ENCODE data around the gene ARHGDIB.

The ARHGDIB gene

GRCh38 chr12:14964406-14964805 lies 3.0 kb upstream of the ARHGDIB start:
- no peak for DNase-seq (ENCODE audit: low read depth)
- in situ Hi-C loops (cut with HindIII; ENCODE audit: low sequenced_read_pairs), result no loop called here
- TF ChIP-seq, protein P1, sequence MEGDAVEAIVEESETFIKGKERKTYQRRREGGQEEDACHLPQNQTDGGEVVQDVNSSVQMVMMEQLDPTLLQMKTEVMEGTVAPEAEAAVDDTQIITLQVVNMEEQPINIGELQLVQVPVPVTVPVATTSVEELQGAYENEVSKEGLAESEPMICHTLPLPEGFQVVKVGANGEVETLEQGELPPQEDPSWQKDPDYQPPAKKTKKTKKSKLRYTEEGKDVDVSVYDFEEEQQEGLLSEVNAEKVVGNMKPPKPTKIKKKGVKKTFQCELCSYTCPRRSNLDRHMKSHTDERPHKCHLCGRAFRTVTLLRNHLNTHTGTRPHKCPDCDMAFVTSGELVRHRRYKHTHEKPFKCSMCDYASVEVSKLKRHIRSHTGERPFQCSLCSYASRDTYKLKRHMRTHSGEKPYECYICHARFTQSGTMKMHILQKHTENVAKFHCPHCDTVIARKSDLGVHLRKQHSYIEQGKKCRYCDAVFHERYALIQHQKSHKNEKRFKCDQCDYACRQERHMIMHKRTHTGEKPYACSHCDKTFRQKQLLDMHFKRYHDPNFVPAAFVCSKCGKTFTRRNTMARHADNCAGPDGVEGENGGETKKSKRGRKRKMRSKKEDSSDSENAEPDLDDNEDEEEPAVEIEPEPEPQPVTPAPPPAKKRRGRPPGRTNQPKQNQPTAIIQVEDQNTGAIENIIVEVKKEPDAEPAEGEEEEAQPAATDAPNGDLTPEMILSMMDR (IDR thresholded peaks at IDR 0.05; ENCODE audit: low read depth, low read length, missing control alignments), result no peak

GRCh38 chr12:14963520-14963919 lies 2.1 kb upstream of the ARHGDIB start:
- no peak overlapping the region for H3K4me3 ChIP-seq (ENCODE audit: low read depth, low read length)
- in situ Hi-C loops (cut with HindIII; ENCODE audit: low sequenced_read_pairs), result no loop called here
- TF ChIP-seq, protein P1 (IDR thresholded peaks at IDR 0.05; ENCODE audit: low read depth, low read length, missing control alignments), result no peak
- DNase-seq (ENCODE audit: low read depth), result no peak

More at GRCh38 chr12:14964406-14964805, 3.0 kb upstream of the ARHGDIB start:
- H3K4me3 ChIP-seq (ENCODE audit: low read depth, low read length), result no peak overlapping the region

- TF ChIP-seq, protein P1 (IDR thresholded peaks at IDR 0.05; ENCODE audit: low read depth, low read length, missing control alignments), result no peak
- H3K4me3 ChIP-seq (ENCODE audit: low read depth, low read length), result no peak overlapping the region
- no peak for DNase-seq (ENCODE audit: low read depth)
- in situ Hi-C loops (cut with HindIII; ENCODE audit: low sequenced_read_pairs), result no loop called here
These were observed 1.4 kb upstream of the ARHGDIB start for GRCh38 chr12:14962797-14963196.

DNA sequence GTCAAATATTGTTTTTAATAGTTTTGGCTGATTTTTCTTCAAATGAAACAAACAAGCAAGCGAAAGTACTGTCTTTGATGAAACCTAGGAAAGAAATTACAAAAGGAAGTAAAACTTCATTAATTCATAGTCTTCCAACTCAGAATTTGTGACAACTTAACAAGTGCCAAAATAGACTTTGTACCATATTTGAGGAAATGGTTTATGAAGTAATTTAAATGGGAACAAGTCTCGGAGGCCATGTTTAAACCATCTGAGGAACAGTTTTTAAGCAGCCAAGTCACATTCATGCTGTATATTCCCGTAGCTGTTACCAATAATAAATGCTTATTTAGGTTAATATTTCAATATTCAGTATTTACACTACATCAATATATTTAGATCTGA lies 745 bp upstream of the ARHGDIB start:
- DNase-seq (ENCODE audit: low read depth), result no peak
- in situ Hi-C loops (cut with HindIII; ENCODE audit: low sequenced_read_pairs), result no loop called here
- no peak overlapping the region for H3K4me3 ChIP-seq (ENCODE audit: low read depth, low read length)
- TF ChIP-seq, protein P1 (IDR thresholded peaks at IDR 0.05; ENCODE audit: low read depth, low read length, missing control alignments), result no peak

- TF ChIP-seq, protein P1 (IDR thresholded peaks at IDR 0.05; ENCODE audit: low read depth, low read length, missing control alignments), result no peak
- H3K4me3 ChIP-seq (ENCODE audit: low read depth, low read length), result no peak overlapping the region
- in situ Hi-C loops (cut with HindIII; ENCODE audit: low sequenced_read_pairs), result no loop called here
- DNase-seq (ENCODE audit: low read depth), result no peak
These were observed 594 bp downstream of the ARHGDIB start for GRCh38 chr12:14960548-14961465.

GRCh38 chr12:14959916-14960496 lies 1.4 kb downstream of the ARHGDIB start:
- no peak for DNase-seq (ENCODE audit: low read depth)
- TF ChIP-seq, protein P1 (IDR thresholded peaks at IDR 0.05; ENCODE audit: low read depth, low read length, missing control alignments), result no peak
- H3K4me3 ChIP-seq (ENCODE audit: low read depth, low read length), result no peak overlapping the region
- in situ Hi-C loops (cut with HindIII; ENCODE audit: low sequenced_read_pairs), result no loop called here
